B cell (primary cell): Measurements from ENCODE around the gene GSTP1. TPM values are rescaled to one million over a fixed set of nuclear protein-coding genes. Genes with fewer than 3 reads are reported as not detected.

ENCODE experiments used
- polyA plus RNA-seq: library from polyadenylated mRNA; depleted of rRNA; stranded (reverse); fragments of >200 nt; gene quantifications from 2 replicates; pipeline ENCODE4 v1.2.3, GENCODE V29; 2012
- small RNA-seq: library from RNA; depleted of rRNA; stranded (forward); fragments of <200 nt; gene quantifications from one replicate; pipeline ENCODE3, GENCODE V24; 2012; ENCODE audit warnings: low replicate concordance, low read depth; ENCODE audit not compliant: insufficient read length
- total RNA-seq, 2 donors: library from RNA; stranded (reverse); fragments of 120-200 nt in 1 of 2; gene quantifications; 1 replicate in 1 of 2; 2 replicates in 1 of 2; pipeline versions ENCODE4 v1.2.3 to v1.2.4, GENCODE V29; 2013 to 2022

Gene GSTP1
- total and polyA plus RNA-seq, 2 donors (not counting 1 experiment from before 2014, with no cell fraction given) = 200 to 313 TPM

Small RNAs within 50 kb of the gene (small RNA-seq; reads per million reads assigned to genes)
- gene AP003385.3 = not detected

Other genes with a start within 250 kb of the GSTP1 start
- 190 and 210 TPM in 2 replicates for gene POLD4, start 230.3 kb upstream of the GSTP1 start, total RNA-seq
- gene POLD4, start 230.3 kb upstream of the GSTP1 start, polyA plus RNA-seq = 473 and 559 TPM in 2 replicates
- gene CLCF1, start 210.2 kb upstream of the GSTP1 start, total RNA-seq = 44.6 and 46.6 TPM in 2 replicates
- gene CLCF1, start 210.2 kb upstream of the GSTP1 start, polyA plus RNA-seq = 27.8 and 29.1 TPM in 2 replicates
- 48.3 and 50.6 TPM in 2 replicates for gene RAD9A, start 191.8 kb upstream of the GSTP1 start, total RNA-seq
- gene RAD9A, start 191.8 kb upstream of the GSTP1 start, polyA plus RNA-seq = 55.3 and 76.8 TPM in 2 replicates
- gene PPP1CA, start 182.0 kb upstream of the GSTP1 start, total RNA-seq = 248 and 251 TPM in 2 replicates
- 121 and 218 TPM in 2 replicates for gene PPP1CA, start 182.0 kb upstream of the GSTP1 start, polyA plus RNA-seq
- gene TBC1D10C, start 179.7 kb upstream of the GSTP1 start, total RNA-seq = 317 and 339 TPM in 2 replicates
- gene TBC1D10C, start 179.7 kb upstream of the GSTP1 start, polyA plus RNA-seq = 403 and 458 TPM in 2 replicates
- 24.1 and 25.9 TPM in 2 replicates for gene CARNS1, start 168.1 kb upstream of the GSTP1 start, total RNA-seq
- 41.1 and 52.1 TPM in 2 replicates for gene CARNS1, start 168.1 kb upstream of the GSTP1 start, polyA plus RNA-seq
- gene RPS6KB2, start 155.3 kb upstream of the GSTP1 start, total RNA-seq = 81.8 and 82.0 TPM in 2 replicates
- 115 and 131 TPM in 2 replicates for gene RPS6KB2, start 155.3 kb upstream of the GSTP1 start, polyA plus RNA-seq
- gene PTPRCAP, start 146.1 kb upstream of the GSTP1 start, total RNA-seq = 262 and 266 TPM in 2 replicates
- gene PTPRCAP, start 146.1 kb upstream of the GSTP1 start, polyA plus RNA-seq = 353 and 565 TPM in 2 replicates
- 43.5 and 46.0 TPM in 2 replicates for gene CORO1B, start 140.3 kb upstream of the GSTP1 start, total RNA-seq
- gene CORO1B, start 140.3 kb upstream of the GSTP1 start, polyA plus RNA-seq = 12.3 and 24.6 TPM in 2 replicates
- gene GPR152, start 131.1 kb upstream of the GSTP1 start, total RNA-seq = not detected in 2 replicates
- 0.24 TPM in 1 of 2 replicates, not detected in the other for gene GPR152, start 131.1 kb upstream of the GSTP1 start, polyA plus RNA-seq
- 5.2 and 7.5 TPM in 2 replicates for gene CABP4, start 128.5 kb upstream of the GSTP1 start, total RNA-seq
- gene CABP4, start 128.5 kb upstream of the GSTP1 start, polyA plus RNA-seq = 3.2 and 6.0 TPM in 2 replicates
- gene TMEM134, start 114.6 kb upstream of the GSTP1 start, total RNA-seq = 154 and 167 TPM in 2 replicates
- 197 and 261 TPM in 2 replicates for gene TMEM134, start 114.6 kb upstream of the GSTP1 start, polyA plus RNA-seq
- 120 and 127 TPM in 2 replicates for gene AIP, start 100.8 kb upstream of the GSTP1 start, total RNA-seq
- 176 and 205 TPM in 2 replicates for gene AIP, start 100.8 kb upstream of the GSTP1 start, polyA plus RNA-seq
- gene PITPNM1, start 78.4 kb upstream of the GSTP1 start, total RNA-seq = 152 and 155 TPM in 2 replicates
- gene PITPNM1, start 78.4 kb upstream of the GSTP1 start, polyA plus RNA-seq = 136 and 166 TPM in 2 replicates
- 50.3 and 62.7 TPM in 2 replicates for gene CDK2AP2, start 75.7 kb upstream of the GSTP1 start, total RNA-seq
- 109 and 112 TPM in 2 replicates for gene CDK2AP2, start 75.7 kb upstream of the GSTP1 start, polyA plus RNA-seq
- not detected in 2 replicates for gene CABP2, start 60.4 kb upstream of the GSTP1 start, total RNA-seq
- not detected in 2 replicates for gene CABP2, start 60.4 kb upstream of the GSTP1 start, polyA plus RNA-seq
- 232 and 238 TPM in 2 replicates for gene NDUFV1, start 23.1 kb downstream of the GSTP1 start, total RNA-seq
- 315 and 428 TPM in 2 replicates for gene NDUFV1, start 23.1 kb downstream of the GSTP1 start, polyA plus RNA-seq
- gene NUDT8, start 46.1 kb downstream of the GSTP1 start, total RNA-seq = 6.3 and 6.9 TPM in 2 replicates
- 7.1 and 8.4 TPM in 2 replicates for gene NUDT8, start 46.1 kb downstream of the GSTP1 start, polyA plus RNA-seq
- not detected in 2 replicates for gene TBX10, start 56.0 kb downstream of the GSTP1 start, total RNA-seq
- gene TBX10, start 56.0 kb downstream of the GSTP1 start, polyA plus RNA-seq = not detected in 2 replicates
- gene ACY3, start 66.9 kb downstream of the GSTP1 start, total RNA-seq = 0.24 TPM in 1 of 2 replicates, not detected in the other
- 1.3 and 2.7 TPM in 2 replicates for gene ACY3, start 66.9 kb downstream of the GSTP1 start, polyA plus RNA-seq
- not detected in 2 replicates for gene ALDH3B2, start 90.8 kb downstream of the GSTP1 start, total RNA-seq
- gene ALDH3B2, start 90.8 kb downstream of the GSTP1 start, polyA plus RNA-seq = 0.09 TPM in 1 of 2 replicates, not detected in the other